ENCODE results near the gene RAB3IL1. TPM values are rescaled to one million over a fixed set of nuclear protein-coding genes. Genes with fewer than 3 reads are reported as not detected.
A peak's percentile ranks its signal among the peaks of the same experiment; 100 is the strongest.

The RAB3IL1 gene
- total RNA-seq, 6 donors from 2014 or later = 4.4 to 20.7 (median 10.0) TPM

DNA sequence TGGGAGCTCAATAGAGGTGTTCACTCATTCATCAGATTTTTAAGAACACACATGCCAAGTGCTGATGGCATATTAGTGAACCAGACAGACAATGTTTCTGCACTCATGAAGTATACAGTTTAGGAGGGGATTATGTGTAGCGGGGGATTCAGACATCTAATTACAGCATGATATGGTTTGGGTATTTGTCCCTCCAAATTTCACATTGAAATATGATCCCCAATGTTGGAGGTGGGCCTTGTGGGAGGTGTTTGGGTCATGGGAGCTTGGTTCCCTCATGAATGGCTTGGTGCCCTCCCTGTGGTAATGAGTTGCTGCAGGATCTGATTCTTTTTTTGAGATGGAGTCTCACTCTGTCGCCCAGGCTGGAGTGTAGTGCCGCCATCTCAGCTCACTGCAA is 8.9 kb upstream of the RAB3IL1 start:
- no peak for ATAC-seq (ENCODE audit: low FRiP score in 2 of 2)
- TF ChIP-seq POLR2AphosphoS5 (IDR thresholded peaks at IDR 0.05) (no peak), POLR2A (IDR thresholded peaks at IDR 0.05) (no peak), EP300 (IDR thresholded peaks at IDR 0.05) (no peak)
- TF ChIP-seq, protein P1, sequence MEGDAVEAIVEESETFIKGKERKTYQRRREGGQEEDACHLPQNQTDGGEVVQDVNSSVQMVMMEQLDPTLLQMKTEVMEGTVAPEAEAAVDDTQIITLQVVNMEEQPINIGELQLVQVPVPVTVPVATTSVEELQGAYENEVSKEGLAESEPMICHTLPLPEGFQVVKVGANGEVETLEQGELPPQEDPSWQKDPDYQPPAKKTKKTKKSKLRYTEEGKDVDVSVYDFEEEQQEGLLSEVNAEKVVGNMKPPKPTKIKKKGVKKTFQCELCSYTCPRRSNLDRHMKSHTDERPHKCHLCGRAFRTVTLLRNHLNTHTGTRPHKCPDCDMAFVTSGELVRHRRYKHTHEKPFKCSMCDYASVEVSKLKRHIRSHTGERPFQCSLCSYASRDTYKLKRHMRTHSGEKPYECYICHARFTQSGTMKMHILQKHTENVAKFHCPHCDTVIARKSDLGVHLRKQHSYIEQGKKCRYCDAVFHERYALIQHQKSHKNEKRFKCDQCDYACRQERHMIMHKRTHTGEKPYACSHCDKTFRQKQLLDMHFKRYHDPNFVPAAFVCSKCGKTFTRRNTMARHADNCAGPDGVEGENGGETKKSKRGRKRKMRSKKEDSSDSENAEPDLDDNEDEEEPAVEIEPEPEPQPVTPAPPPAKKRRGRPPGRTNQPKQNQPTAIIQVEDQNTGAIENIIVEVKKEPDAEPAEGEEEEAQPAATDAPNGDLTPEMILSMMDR (IDR thresholded peaks at IDR 0.05) = no peak
- H3K27me3 ChIP-seq = no peaks in the 10 kb centered on the region
- 92 to 93% methylated on average over 3 of the region's 3 CpGs for WGBS, 2 donors
- peaks cover 10 to 16% (median 14%) of the 10 kb centered on the region in 4 donors for H3K4me1 ChIP-seq
- no peak for DNase-seq
- H3K4me3 ChIP-seq = no peak overlapping the region
- no peaks in the 10 kb centered on the region for H3K9me3 ChIP-seq
- H3K27ac ChIP-seq = no peak overlapping the region
- no peaks in the 10 kb centered on the region for H3K36me3 ChIP-seq

DNA sequence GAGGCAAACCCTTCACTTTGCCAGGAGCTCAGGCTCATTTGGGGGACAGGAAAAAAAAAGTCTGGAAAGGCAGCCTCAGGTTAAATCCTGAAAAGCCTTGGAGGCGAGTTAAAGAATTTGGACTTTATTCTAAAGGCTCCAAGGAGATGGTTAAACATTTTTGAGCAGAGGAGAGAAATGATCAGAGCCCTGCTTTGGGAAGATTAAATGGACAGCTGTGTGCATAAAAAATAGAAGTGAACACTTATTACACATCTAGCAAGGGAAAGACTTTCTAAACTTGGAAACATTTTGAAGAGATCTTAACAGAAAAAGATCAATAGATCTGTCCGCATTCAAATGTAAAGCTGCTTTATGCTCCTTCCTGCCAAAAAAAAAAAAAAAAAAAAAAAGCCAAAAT is 8.4 kb upstream of the RAB3IL1 start:
- 84 to 93% methylated on average over 2 of the region's 2 CpGs for WGBS, 2 donors
- TF ChIP-seq, protein P1 (IDR thresholded peaks at IDR 0.05) = no peak
- TF ChIP-seq POLR2AphosphoS5 (IDR thresholded peaks at IDR 0.05) (no peak), POLR2A (IDR thresholded peaks at IDR 0.05) (no peak), EP300 (IDR thresholded peaks at IDR 0.05) (no peak)
- ATAC-seq (ENCODE audit: low FRiP score in 2 of 2) = no peak

GRCh38 chr11:61924064-61924455 is 6.7 kb upstream of the RAB3IL1 start:
- DNase-seq (no peak), ATAC-seq (ENCODE audit: low FRiP score in 2 of 2) (peak in 1 of 2 donors; percentile 19)
- Histone ChIP-seq H3K27me3 (peaks cover 0 to 2% (median 0%) of the 10 kb centered on the region in 4 donors), H3K4me3 (no peak overlapping the region), H3K9me3 (no peaks in the 10 kb centered on the region), H3K4me1 (peaks cover 10 to 16% (median 15%) of the 10 kb centered on the region in 4 donors), H3K36me3 (no peaks in the 10 kb centered on the region), H3K27ac (peak overlapping the region; percentile 22 to 79 (median 68))
- TF ChIP-seq EP300 (IDR thresholded peaks at IDR 0.05) (no peak), POLR2A (IDR thresholded peaks at IDR 0.05) (no peak), POLR2AphosphoS5 (IDR thresholded peaks at IDR 0.05) (no peak)
- TF ChIP-seq, protein P1 (IDR thresholded peaks at IDR 0.05) = no peak
- 72 to 91% methylated on average over 5 to 6 of the region's 6 CpGs for WGBS, 2 donors

More for the DNA sequence above, 8.4 kb upstream of the RAB3IL1 start:
- no peak for DNase-seq
- H3K4me3 ChIP-seq = no peak overlapping the region
- no peaks in the 10 kb centered on the region for H3K27me3 ChIP-seq
- H3K4me1 ChIP-seq = peaks cover 10 to 16% (median 14%) of the 10 kb centered on the region in 4 donors
- no peak overlapping the region for H3K27ac ChIP-seq
- H3K9me3 ChIP-seq = no peaks in the 10 kb centered on the region
- no peaks in the 10 kb centered on the region for H3K36me3 ChIP-seq

GRCh38 chr11:61923166-61924063 is 6.0 kb upstream of the RAB3IL1 start:
- DNase-seq = peak; percentile 58 to 61
- H3K4me1 ChIP-seq = peaks cover 10 to 21% (median 16%) of the 10 kb centered on the region in 4 donors
- WGBS, 2 donors = 69 to 75% methylated on average over 9 to 18 of the region's 18 CpGs
- peaks cover 0 to 2% (median 0%) of the 10 kb centered on the region in 4 donors for H3K27me3 ChIP-seq
- peak; percentile 48 to 79 for ATAC-seq (ENCODE audit: low FRiP score in 2 of 2)
- TF ChIP-seq, protein P1 (IDR thresholded peaks at IDR 0.05) = no peak
- TF ChIP-seq POLR2AphosphoS5 (IDR thresholded peaks at IDR 0.05) = no peak
- peak in 1 of 4 donors; percentile 35 for TF ChIP-seq POLR2A (IDR thresholded peaks at IDR 0.05)
- no peak for TF ChIP-seq EP300 (IDR thresholded peaks at IDR 0.05)
- peak overlapping the region; percentile 22 to 79 (median 68) for H3K27ac ChIP-seq
- H3K36me3 ChIP-seq = no peaks in the 10 kb centered on the region
- no peak overlapping the region for H3K4me3 ChIP-seq
- no peaks in the 10 kb centered on the region for H3K9me3 ChIP-seq
